ENCODE measurements around the gene BCL7C.

- TF ChIP-seq PATZ1 (CRISPR knock-in tag; IDR thresholded peaks at IDR 0.05; ENCODE audit: borderline replicate concordance) (no peak), TOX (CRISPR knock-in tag; IDR thresholded peaks at IDR 0.05; ENCODE audit: borderline replicate concordance) (no peak), ZFP30 (CRISPR knock-in tag; IDR thresholded peaks at IDR 0.05) (peak; percentile 4; the same call in 1 of the 2 replicates), ESRRG (CRISPR knock-in tag; IDR thresholded peaks at IDR 0.05) (no peak), PPARA (CRISPR knock-in tag; IDR thresholded peaks at IDR 0.05; ENCODE audit: borderline replicate concordance) (no peak), CSDC2 (CRISPR knock-in tag; IDR thresholded peaks at IDR 0.05) (peak; percentile 79; the same call in 1 of the 2 replicates), POU6F1 (CRISPR knock-in tag; IDR thresholded peaks at IDR 0.05; ENCODE audit: borderline replicate concordance, low read depth) (no peak)
These were observed 18.8 kb downstream of the BCL7C start for GRCh38 chr16:30874821-30875717.
